ENCODE results near the gene MYH6. TPM values are rescaled to one million over a fixed set of nuclear protein-coding genes. Genes with fewer than 3 reads are reported as not detected.
A peak's percentile ranks its signal among the peaks of the same experiment; 100 is the strongest.

MYH6 gene
- total and polyA plus RNA-seq, 2 of the 13 experiments (the other 11 are each of a cell fraction or from before 2014, with no cell fraction given): 0.01 TPM; not detected in 1

DNA sequence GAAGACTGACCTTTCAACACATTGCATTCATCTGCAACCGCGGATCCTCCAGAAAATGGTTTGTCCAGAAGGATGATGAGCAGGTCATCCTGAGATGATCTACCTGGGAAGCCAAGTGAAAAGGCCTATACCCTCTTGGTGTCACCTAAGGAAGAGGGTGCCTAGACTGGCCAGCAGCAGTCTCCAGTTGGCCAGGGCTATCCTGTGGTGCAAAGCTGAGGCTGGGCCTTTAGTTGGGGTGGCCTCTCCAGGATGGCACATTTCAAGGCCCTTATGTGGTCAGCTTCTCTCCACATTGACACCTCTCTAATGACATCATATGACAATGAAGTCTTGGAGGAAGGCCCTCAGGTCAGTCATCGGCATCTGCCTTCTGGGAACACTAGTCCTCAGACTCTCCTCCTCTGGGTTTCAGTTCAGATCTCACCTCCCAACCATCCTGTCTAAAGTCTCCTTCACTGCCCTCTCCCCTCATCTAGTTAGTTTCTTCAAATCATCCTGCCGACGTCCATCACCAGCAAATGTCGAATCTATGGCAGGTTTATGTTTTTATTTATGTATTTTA, 52.1 kb downstream of the MYH6 start (continued):
- TF ChIP-seq, protein P1, sequence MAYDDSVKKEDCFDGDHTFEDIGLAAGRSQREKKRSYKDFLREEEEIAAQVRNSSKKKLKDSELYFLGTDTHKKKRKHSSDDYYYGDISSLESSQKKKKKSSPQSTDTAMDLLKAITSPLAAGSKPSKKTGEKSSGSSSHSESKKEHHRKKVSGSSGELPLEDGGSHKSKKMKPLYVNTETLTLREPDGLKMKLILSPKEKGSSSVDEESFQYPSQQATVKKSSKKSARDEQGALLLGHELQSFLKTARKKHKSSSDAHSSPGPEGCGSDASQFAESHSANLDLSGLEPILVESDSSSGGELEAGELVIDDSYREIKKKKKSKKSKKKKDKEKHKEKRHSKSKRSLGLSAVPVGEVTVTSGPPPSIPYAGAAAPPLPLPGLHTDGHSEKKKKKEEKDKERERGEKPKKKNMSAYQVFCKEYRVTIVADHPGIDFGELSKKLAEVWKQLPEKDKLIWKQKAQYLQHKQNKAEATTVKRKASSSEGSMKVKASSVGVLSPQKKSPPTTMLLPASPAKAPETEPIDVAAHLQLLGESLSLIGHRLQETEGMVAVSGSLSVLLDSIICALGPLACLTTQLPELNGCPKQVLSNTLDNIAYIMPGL (CRISPR knock-in tag; IDR thresholded peaks at IDR 0.05; ENCODE audit: borderline replicate concordance in 1 of 2, low read depth in 1 of 2): no peak
- TF ChIP-seq, protein P2, sequence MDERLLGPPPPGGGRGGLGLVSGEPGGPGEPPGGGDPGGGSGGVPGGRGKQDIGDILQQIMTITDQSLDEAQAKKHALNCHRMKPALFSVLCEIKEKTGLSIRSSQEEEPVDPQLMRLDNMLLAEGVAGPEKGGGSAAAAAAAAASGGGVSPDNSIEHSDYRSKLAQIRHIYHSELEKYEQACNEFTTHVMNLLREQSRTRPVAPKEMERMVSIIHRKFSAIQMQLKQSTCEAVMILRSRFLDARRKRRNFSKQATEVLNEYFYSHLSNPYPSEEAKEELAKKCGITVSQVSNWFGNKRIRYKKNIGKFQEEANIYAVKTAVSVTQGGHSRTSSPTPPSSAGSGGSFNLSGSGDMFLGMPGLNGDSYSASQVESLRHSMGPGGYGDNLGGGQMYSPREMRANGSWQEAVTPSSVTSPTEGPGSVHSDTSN (CRISPR knock-in tag; IDR thresholded peaks at IDR 0.05): no peak
- TF ChIP-seq, protein P3, sequence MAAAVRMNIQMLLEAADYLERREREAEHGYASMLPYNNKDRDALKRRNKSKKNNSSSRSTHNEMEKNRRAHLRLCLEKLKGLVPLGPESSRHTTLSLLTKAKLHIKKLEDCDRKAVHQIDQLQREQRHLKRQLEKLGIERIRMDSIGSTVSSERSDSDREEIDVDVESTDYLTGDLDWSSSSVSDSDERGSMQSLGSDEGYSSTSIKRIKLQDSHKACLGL (CRISPR knock-in tag; IDR thresholded peaks at IDR 0.05): no peak
- TF ChIP-seq ZNF703 (CRISPR knock-in tag; IDR thresholded peaks at IDR 0.05; ENCODE audit: borderline replicate concordance) (no peak), EZH2 (conservative IDR thresholded peaks at IDR 0.05; ENCODE audit: low read depth, low read length) (peak; percentile 93), ZFYVE20 (CRISPR knock-in tag; IDR thresholded peaks at IDR 0.05; ENCODE audit: borderline replicate concordance, low read depth) (no peak), JARID2 (CRISPR knock-in tag; IDR thresholded peaks at IDR 0.05; ENCODE audit: insufficient replicate concordance) (no peak)
- TF ChIP-seq, protein P4, sequence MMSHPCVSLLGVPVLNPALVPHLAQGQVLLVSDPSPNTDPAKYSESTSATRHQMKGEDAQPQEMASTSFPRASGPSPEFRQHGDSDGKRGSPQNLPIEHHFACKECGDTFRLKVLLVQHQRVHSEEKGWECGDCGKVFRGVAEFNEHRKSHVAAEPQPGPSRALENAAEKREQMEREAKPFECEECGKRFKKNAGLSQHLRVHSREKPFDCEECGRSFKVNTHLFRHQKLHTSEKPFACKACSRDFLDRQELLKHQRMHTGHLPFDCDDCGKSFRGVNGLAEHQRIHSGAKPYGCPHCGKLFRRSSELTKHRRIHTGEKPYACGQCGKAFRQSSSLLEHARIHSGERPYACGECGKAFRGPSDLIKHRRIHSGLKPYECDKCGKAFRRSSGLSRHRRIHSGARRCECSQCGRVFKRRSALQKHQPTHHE (CRISPR knock-in tag; IDR thresholded peaks at IDR 0.05; ENCODE audit: borderline replicate concordance): no peak
